A673 (cell line): ENCODE results near the gene DCLK2. TPM values are rescaled to one million over a fixed set of nuclear protein-coding genes. Genes with fewer than 3 reads are reported as not detected.
"Not testable (repeated sequence)": the region's sequence is repeated elsewhere in the genome, so short reads cannot be mapped to it uniquely, and the experiment has no call there.

Experiments
- BruUV-seq: library from RNA; stranded (reverse); fragments of 400-500 nt; replicated peaks from 2 replicates; lab custom pipeline; 2021; lab: Mats Ljungman, UMichigan
- CTCF ChIA-PET: fragments of 300-600 bp; sonication (Branson Sonifier 250); formaldehyde crosslinking; loops from one replicate; lab custom pipeline; 2022; ENCODE audit warnings: antibody characterized with exemption; lab: Charles Lee
- POLR2A ChIA-PET: fragments of 300-600 bp; sonication (Branson Sonifier 250); formaldehyde crosslinking; loops from one replicate; lab custom pipeline; 2022; ENCODE audit warnings: antibody characterized with exemption; ENCODE audit not compliant: low non-redundant PET; lab: Charles Lee
- DNase-seq: peaks from one replicate; pipeline ENCODE4 v3.0.0-alpha.2; 2015; ENCODE audit warnings: low spot score
- H3K27ac ChIP-seq: fragments of 200-600 bp; sonication (generic); 2 replicates; pipeline ENCODE4 v1.5.1; 2016; ENCODE audit warnings: mixed run types, low read depth, mild to moderate bottlenecking, mixed read lengths, antibody characterized with exemption, low read length; ENCODE audit not compliant: poor library complexity, severe bottlenecking
- H3K27me3 ChIP-seq: fragments of 200-600 bp; sonication (generic); replicated peaks from 2 replicates; pipeline ENCODE4 v1.6.1; 2017; ENCODE audit warnings: mixed run types, low read depth, mild to moderate bottlenecking, mixed read lengths, antibody characterized with exemption, low read length; ENCODE audit not compliant: insufficient read depth, poor library complexity
- H3K36me3 ChIP-seq: fragments of 200-600 bp; sonication (generic); 2 replicates; pipeline ENCODE4 v1.6.1; 2016; ENCODE audit warnings: mixed run types, mild to moderate bottlenecking, mixed read lengths, antibody characterized with exemption, low read length; ENCODE audit not compliant: insufficient read depth, poor library complexity, severe bottlenecking
- H3K4me1 ChIP-seq: fragments of 200-600 bp; sonication (generic); 2 replicates; pipeline ENCODE4 v1.6.1; 2017; ENCODE audit warnings: mixed run types, mild to moderate bottlenecking, mixed read lengths, antibody characterized with exemption, low read length; ENCODE audit not compliant: insufficient read depth, poor library complexity, severe bottlenecking
- H3K4me3 ChIP-seq: fragments of 200-600 bp; sonication (generic); 2 replicates; pipeline ENCODE4 v1.5.1; 2016; ENCODE audit warnings: low read depth, mixed run types, mild to moderate bottlenecking, mixed read lengths, low read length; ENCODE audit not compliant: poor library complexity, severe bottlenecking
- H3K9me3 ChIP-seq: fragments of 200-600 bp; sonication (generic); 2 replicates; pipeline ENCODE4 v1.6.1; 2016; ENCODE audit warnings: mixed run types, low read depth, mild to moderate bottlenecking, mixed read lengths, antibody characterized with exemption, low read length; ENCODE audit not compliant: poor library complexity, severe bottlenecking
- CTCF ChIP-seq: fragments of 300-800, 200-600 bp; sonication (generic); conservative IDR thresholded peaks from 2 replicates; pipeline ENCODE4 v1.5.1; 2017; ENCODE audit warnings: low read depth, mild to moderate bottlenecking, antibody characterized with exemption, low read length, moderate library complexity, mixed read lengths
- EZH2 ChIP-seq: fragments of 200-600 bp; sonication (generic); IDR thresholded peaks from 2 replicates; pipeline ENCODE4 v1.6.1; 2017; ENCODE audit warnings: borderline replicate concordance, low read depth, mild to moderate bottlenecking, mixed read lengths, antibody characterized with exemption, low read length; ENCODE audit not compliant: poor library complexity, severe bottlenecking
- intact Hi-C: fragments of 100-400 bp; cut with micrococcal nuclease; formaldehyde crosslinking; loops from one replicate; pipeline ENCODE4 v1.10.0; 2022; ENCODE audit not compliant: unreplicated experiment
- total RNA-seq: library from RNA; stranded (reverse); gene quantifications from 2 replicates; pipeline ENCODE4 v1.2.3, GENCODE V29; 2021

The DCLK2 gene
- total RNA-seq, 1 experiment from 2014 or later, result 4.9 TPM

GRCh38 chr4:150181536-150181935, 103.3 kb downstream of the DCLK2 start:
- H3K9me3 ChIP-seq, result no peaks in the 10 kb centered on the region
- no peaks in the 10 kb centered on the region for H3K27me3 ChIP-seq
- H3K4me3 ChIP-seq, result no peak overlapping the region
- POLR2A ChIA-PET, result no interaction called here
- BruUV-seq, result no TSS peak
- peak; percentile 50 for DNase-seq
- intact Hi-C loops, result no loop called here
- no peaks in the 10 kb centered on the region for H3K36me3 ChIP-seq
- peaks cover 28% of the 10 kb centered on the region for H3K4me1 ChIP-seq
- CTCF ChIA-PET, result no interaction called here
- no peak overlapping the region for H3K27ac ChIP-seq
- no peak for TF ChIP-seq CTCF
- no peak for TF ChIP-seq EZH2

- peaks cover 16% of the 10 kb centered on the region for H3K4me1 ChIP-seq
- no peak overlapping the region for H3K27ac ChIP-seq
- H3K9me3 ChIP-seq, result no peaks in the 10 kb centered on the region
- ChIA-PET CTCF (no interaction called here), POLR2A (no interaction called here)
- no TSS peak for BruUV-seq
- no peaks in the 10 kb centered on the region for H3K27me3 ChIP-seq
- no peak for DNase-seq
- H3K36me3 ChIP-seq, result no peaks in the 10 kb centered on the region
- intact Hi-C loops, result no loop called here
- H3K4me3 ChIP-seq, result no peak overlapping the region
- TF ChIP-seq EZH2, result no peak
- no peak for TF ChIP-seq CTCF
Observed at GRCh38 chr4:150182794-150183193, 104.5 kb downstream of the DCLK2 start.

GRCh38 chr4:150185033-150185432, 106.8 kb downstream of the DCLK2 start:
- H3K4me3 ChIP-seq, H3K27ac ChIP-seq, H3K36me3 ChIP-seq, H3K27me3 ChIP-seq, H3K4me1 ChIP-seq, POLR2A ChIA-PET, DNase-seq, intact Hi-C loops, H3K9me3 ChIP-seq, BruUV-seq, CTCF ChIA-PET: not testable (repeated sequence)

GRCh38 chr4:150192986-150193385, 114.7 kb downstream of the DCLK2 start:
- H3K27ac ChIP-seq, result no peak overlapping the region
- intact Hi-C loops, result no loop called here
- H3K4me3 ChIP-seq, result no peak overlapping the region
- no peaks in the 10 kb centered on the region for H3K27me3 ChIP-seq
- TF ChIP-seq EZH2, result no peak
- no peak for TF ChIP-seq CTCF
- no peak for DNase-seq
- ChIA-PET CTCF (no interaction called here), POLR2A (no interaction called here)
- no TSS peak for BruUV-seq
- H3K4me1 ChIP-seq, result no peaks in the 10 kb centered on the region
- no peaks in the 10 kb centered on the region for H3K36me3 ChIP-seq
- H3K9me3 ChIP-seq, result no peaks in the 10 kb centered on the region

- H3K9me3 ChIP-seq, BruUV-seq, H3K27ac ChIP-seq, H3K36me3 ChIP-seq, DNase-seq, H3K4me3 ChIP-seq, H3K4me1 ChIP-seq, POLR2A ChIA-PET, CTCF ChIA-PET, intact Hi-C loops, H3K27me3 ChIP-seq: not testable (repeated sequence)
Observed at GRCh38 chr4:150197256-150197655, 119.0 kb downstream of the DCLK2 start.
